ENCODE measurements around the gene PLA2G4F.
"Not testable (repeated sequence)": the region's sequence is repeated elsewhere in the genome, so short reads cannot be mapped to it uniquely, and the experiment has no call there.

PLA2G4F gene

GRCh38 chr15:42097018-42097417, 59.4 kb downstream of the PLA2G4F start:
- Histone ChIP-seq H3K4me3 (ENCODE audit: low read length) (no peak overlapping the region), H3K9ac (ENCODE audit: low read length) (no peak overlapping the region), H3K36me3 (ENCODE audit: control insufficient read depth, insufficient read depth, low read length) (no peaks in the 10 kb centered on the region), H3K27me3 (ENCODE audit: control insufficient read depth, insufficient read depth, low read length) (no peaks in the 10 kb centered on the region), H3K9me3 (ENCODE audit: control insufficient read depth, low read length) (no peaks in the 10 kb centered on the region), H3K4me1 (ENCODE audit: control insufficient read depth, insufficient read depth, low read length) (peaks cover 16% of the 10 kb centered on the region)

- H3K9me3 ChIP-seq (ENCODE audit: control insufficient read depth, low read length), result no peaks in the 10 kb centered on the region
- H3K9ac ChIP-seq (ENCODE audit: low read length), result no peak within 1 kb of the TSS
- H3K36me3 ChIP-seq (ENCODE audit: control insufficient read depth, insufficient read depth, low read length), result no peaks in the 10 kb centered on the region
- no peak within 1 kb of the TSS for H3K4me3 ChIP-seq (ENCODE audit: low read length)
- peaks cover 12% of the 10 kb centered on the region for H3K4me1 ChIP-seq (ENCODE audit: control insufficient read depth, insufficient read depth, low read length)
- H3K27me3 ChIP-seq (ENCODE audit: control insufficient read depth, insufficient read depth, low read length), result no peaks in the 10 kb centered on the region
Measured at GRCh38 chr15:42094512-42094963, 61.9 kb downstream of the PLA2G4F start, which contains the start of gene PLA2G4D. Gene PLA2G4D (minus strand): TSS chr15:42094562. CDS start chr15:42094459, 103 bp downstream.

GRCh38 chr15:42093966-42094365, 62.5 kb downstream of the PLA2G4F start:
- H3K4me3 ChIP-seq (ENCODE audit: low read length), result no peak overlapping the region

GRCh38 chr15:42092398-42093318, 63.8 kb downstream of the PLA2G4F start:
- Histone ChIP-seq H3K4me1 (ENCODE audit: control insufficient read depth, insufficient read depth, low read length) (peaks cover 31% of the 10 kb centered on the region), H3K27me3 (ENCODE audit: control insufficient read depth, insufficient read depth, low read length) (no peaks in the 10 kb centered on the region), H3K9ac (ENCODE audit: low read length) (no peak overlapping the region), H3K9me3 (ENCODE audit: control insufficient read depth, low read length) (no peaks in the 10 kb centered on the region), H3K36me3 (ENCODE audit: control insufficient read depth, insufficient read depth, low read length) (no peaks in the 10 kb centered on the region), H3K4me3 (ENCODE audit: low read length) (no peak overlapping the region)

More at GRCh38 chr15:42093966-42094365, 62.5 kb downstream of the PLA2G4F start:
- Histone ChIP-seq H3K4me1 (ENCODE audit: control insufficient read depth, insufficient read depth, low read length) (peaks cover 18% of the 10 kb centered on the region), H3K27me3 (ENCODE audit: control insufficient read depth, insufficient read depth, low read length) (no peaks in the 10 kb centered on the region), H3K9me3 (ENCODE audit: control insufficient read depth, low read length) (no peaks in the 10 kb centered on the region), H3K9ac (ENCODE audit: low read length) (no peak overlapping the region), H3K36me3 (ENCODE audit: control insufficient read depth, insufficient read depth, low read length) (no peaks in the 10 kb centered on the region)

- H3K36me3 ChIP-seq (ENCODE audit: control insufficient read depth, insufficient read depth, low read length); H3K9me3 ChIP-seq (ENCODE audit: control insufficient read depth, low read length); H3K4me3 ChIP-seq (ENCODE audit: low read length); H3K9ac ChIP-seq (ENCODE audit: low read length); H3K27me3 ChIP-seq (ENCODE audit: control insufficient read depth, insufficient read depth, low read length): not testable (repeated sequence)
- peaks cover 32% of the 10 kb centered on the region for H3K4me1 ChIP-seq (ENCODE audit: control insufficient read depth, insufficient read depth, low read length)
Measured at GRCh38 chr15:42091753-42092397, 64.6 kb downstream of the PLA2G4F start.

GRCh38 chr15:42090781-42091180, 65.7 kb downstream of the PLA2G4F start:
- Histone ChIP-seq H3K36me3 (ENCODE audit: control insufficient read depth, insufficient read depth, low read length) (no peaks in the 10 kb centered on the region), H3K4me3 (ENCODE audit: low read length) (no peak overlapping the region), H3K9ac (ENCODE audit: low read length) (no peak overlapping the region), H3K9me3 (ENCODE audit: control insufficient read depth, low read length) (no peaks in the 10 kb centered on the region), H3K4me1 (ENCODE audit: control insufficient read depth, insufficient read depth, low read length) (peaks cover 32% of the 10 kb centered on the region), H3K27me3 (ENCODE audit: control insufficient read depth, insufficient read depth, low read length) (no peaks in the 10 kb centered on the region)

GRCh38 chr15:42090370-42090769, 66.1 kb downstream of the PLA2G4F start:
- Histone ChIP-seq H3K9ac (ENCODE audit: low read length) (no peak overlapping the region), H3K4me1 (ENCODE audit: control insufficient read depth, insufficient read depth, low read length) (peaks cover 32% of the 10 kb centered on the region), H3K9me3 (ENCODE audit: control insufficient read depth, low read length) (no peaks in the 10 kb centered on the region), H3K4me3 (ENCODE audit: low read length) (no peak overlapping the region), H3K27me3 (ENCODE audit: control insufficient read depth, insufficient read depth, low read length) (no peaks in the 10 kb centered on the region), H3K36me3 (ENCODE audit: control insufficient read depth, insufficient read depth, low read length) (no peaks in the 10 kb centered on the region)

- Histone ChIP-seq H3K9me3 (ENCODE audit: control insufficient read depth, low read length) (no peaks in the 10 kb centered on the region), H3K36me3 (ENCODE audit: control insufficient read depth, insufficient read depth, low read length) (no peaks in the 10 kb centered on the region), H3K4me3 (ENCODE audit: low read length) (no peak overlapping the region), H3K9ac (ENCODE audit: low read length) (no peak overlapping the region), H3K4me1 (ENCODE audit: control insufficient read depth, insufficient read depth, low read length) (peaks cover 36% of the 10 kb centered on the region), H3K27me3 (ENCODE audit: control insufficient read depth, insufficient read depth, low read length) (no peaks in the 10 kb centered on the region)
Measured at GRCh38 chr15:42089942-42090341, 66.5 kb downstream of the PLA2G4F start.

Data from mucosa of stomach (tissue), 1 donor.